Stomach (tissue), 9 donors: ENCODE results near the gene UGT3A2. TPM values are rescaled to one million over a fixed set of nuclear protein-coding genes. Genes with fewer than 3 reads are reported as not detected.
A peak's percentile ranks its signal among the peaks of the same experiment; 100 is the strongest.

Source experiments
- DNase-seq, 2 donors: peaks; one replicate each; pipeline versions ENCODE4 v3.0.0 to v3.0.0-alpha.2; 2013 to 2019
- H3K27ac ChIP-seq, 5 donors: fragments of 200-600 bp in 4 of 5; sonication (generic) in 4 of 5; one replicate each; pipeline ENCODE4 v1.5.1; 2013 to 2019; ENCODE audit warnings: mild to moderate bottlenecking in 1 of 5, moderate library complexity in 1 of 5
- H3K27me3 ChIP-seq, 3 donors: fragments of 200-600 bp; sonication (generic); one replicate each; pipeline ENCODE4 v1.5.1; 2017 to 2019; ENCODE audit warnings: mixed run types in 1 of 3
- H3K36me3 ChIP-seq, 4 donors: fragments of 200-600 bp; sonication (generic); 1 replicate in 3 of 4; 2 replicates in 1 of 4; pipeline ENCODE4 v1.5.1; 2016 to 2019
- H3K4me1 ChIP-seq, 4 donors: fragments of 200-600 bp; sonication (generic); one replicate each; pipeline ENCODE4 v1.5.1; 2016 to 2019
- H3K4me3 ChIP-seq, 4 donors: fragments of 200-600 bp; sonication (generic) in 3 of 4; one replicate each; pipeline ENCODE4 v1.5.1; 2016 to 2019; ENCODE audit warnings: mild to moderate bottlenecking in 1 of 4
- H3K9me3 ChIP-seq, 4 donors: fragments of 200-600 bp; sonication (generic); one replicate each; pipeline ENCODE4 v1.5.1; 2016 to 2019
- CTCF ChIP-seq, 7 experiments: fragments of 450-650 bp in 4 of 7; fragments of 200-600 bp in 3 of 7; sonication (generic) in 3 of 7; IDR thresholded peaks; one replicate each; pipeline ENCODE4 v1.5.1; 2016 to 2019; ENCODE audit warnings: antibody characterized with exemption in 7 of 7, control low read depth in 2 of 7, mild to moderate bottlenecking in 1 of 7
- EP300 ChIP-seq: sonication (generic); formaldehyde crosslinking; IDR thresholded peaks from one replicate; pipeline ENCODE4 v1.6.1; 2017; ENCODE audit warnings: antibody characterized with exemption
- POLR2A ChIP-seq, 4 donors: fragments of 450-650 bp; IDR thresholded peaks; one replicate each; pipeline ENCODE4 v1.6.1; 2016; ENCODE audit warnings: antibody characterized with exemption in 4 of 4, control low read depth in 2 of 4, mild to moderate bottlenecking in 1 of 4, moderate library complexity in 1 of 4
- POLR2AphosphoS5 ChIP-seq, 3 donors: sonication (generic); formaldehyde crosslinking; IDR thresholded peaks; one replicate each; pipeline ENCODE4 v1.6.1; 2016; ENCODE audit warnings: antibody characterized with exemption in 3 of 3
- WGBS, 5 donors: extraction: QIAGEN DNeasy Blood & Tissue Kit in 3 of 5; methylation state at CpG; one replicate each; pipeline versions ENCODE4 v1.1.5 to v1.1.7; 2013 to 2018; 5-methylcytosine and 5-hydroxymethylcytosine counted together
- intact Hi-C: fragments of 100-400 bp; cut with DNase I; formaldehyde crosslinking; loops from one replicate; pipeline ENCODE4 v1.15.1; 2023; ENCODE audit warnings: low total_unique reads
- polyA plus RNA-seq, 3 donors: library from polyadenylated mRNA; stranded (reverse); fragments of 200-250 nt; gene quantifications; one replicate each; pipeline ENCODE4 v1.2.3, GENCODE V29; 2013
- total RNA-seq, 5 donors: library from RNA; depleted of rRNA; stranded (reverse); fragments of >200 nt; gene quantifications; one replicate each; pipeline versions ENCODE4 v1.1.0 to v1.2.3, GENCODE V29; 2014 to 2016
- donor health status: healthy with polysubstance abuse.
- donor health status: Bipolar disorder and iron deficiency.
- donor health status: healthy.

Gene UGT3A2
- total and polyA plus RNA-seq, 8 donors: 2.0 TPM; not detected in 7

GRCh38 chr5:36099748-36100147, 33.1 kb upstream of the UGT3A2 start:
- H3K4me3 ChIP-seq: no peak overlapping the region
- H3K36me3 ChIP-seq: peaks cover 6 to 30% (median 25%) of the 10 kb centered on the region in 4 donors
- whole genome bisulfite sequencing, 5 donors: 88 to 94% (median 94%) methylated on average over 3 of the region's 3 CpGs
- no peak overlapping the region for H3K27ac ChIP-seq
- no peaks in the 10 kb centered on the region for H3K9me3 ChIP-seq
- DNase-seq: no peak
- H3K4me1 ChIP-seq: no peaks in the 10 kb centered on the region
- intact Hi-C loops: no loop called here
- TF ChIP-seq POLR2A (IDR thresholded peaks at IDR 0.05) (no peak), EP300 (no peak), CTCF (IDR thresholded peaks at IDR 0.05) (no peak), POLR2AphosphoS5 (IDR thresholded peaks at IDR 0.05) (no peak)
- H3K27me3 ChIP-seq: no peaks in the 10 kb centered on the region

GRCh38 chr5:36096486-36096885, 29.8 kb upstream of the UGT3A2 start:
- H3K4me1 ChIP-seq: no peaks in the 10 kb centered on the region
- intact Hi-C loops: no loop called here
- peaks cover 0 to 6% (median 0%) of the 10 kb centered on the region in 4 donors for H3K9me3 ChIP-seq
- TF ChIP-seq EP300: no peak
- no peak for TF ChIP-seq POLR2AphosphoS5 (IDR thresholded peaks at IDR 0.05)
- no peak for TF ChIP-seq CTCF (IDR thresholded peaks at IDR 0.05)
- TF ChIP-seq POLR2A (IDR thresholded peaks at IDR 0.05): no peak
- H3K27ac ChIP-seq: no peak overlapping the region
- H3K27me3 ChIP-seq: no peaks in the 10 kb centered on the region
- H3K36me3 ChIP-seq: no peaks in the 10 kb centered on the region
- no peak for DNase-seq
- H3K4me3 ChIP-seq: no peak overlapping the region

DNA sequence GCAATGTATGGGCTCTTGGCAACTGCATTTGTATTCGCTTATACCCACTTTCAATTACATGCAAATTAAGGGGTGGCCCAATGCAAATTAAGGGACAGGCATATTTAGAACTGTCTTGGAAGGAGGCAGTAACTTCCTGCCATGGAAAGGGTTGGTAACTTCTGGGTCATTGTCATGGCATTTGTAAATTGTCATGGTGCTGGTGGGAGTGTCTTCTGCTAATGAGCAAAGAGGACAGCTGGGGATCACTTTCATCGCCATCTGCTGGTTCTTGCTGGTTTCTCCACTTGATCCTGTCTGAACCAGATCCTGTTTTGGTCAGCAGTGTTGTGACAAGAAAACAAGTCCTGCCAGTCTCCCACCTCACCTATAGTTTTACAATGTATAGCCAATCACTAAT, 23.3 kb upstream of the UGT3A2 start:
- DNase-seq: peak in 1 of 2 donors; percentile 32
- peaks cover 0 to 9% (median 4%) of the 10 kb centered on the region in 4 donors for H3K9me3 ChIP-seq
- no peaks in the 10 kb centered on the region for H3K27me3 ChIP-seq
- no peaks in the 10 kb centered on the region for H3K36me3 ChIP-seq
- no peak overlapping the region for H3K4me3 ChIP-seq
- 63 to 74% (median 68%) methylated on average over 2 of the region's 2 CpGs for WGBS, 5 donors
- no peaks in the 10 kb centered on the region for H3K4me1 ChIP-seq
- no peak overlapping the region for H3K27ac ChIP-seq
- intact Hi-C loops: no loop called here
- TF ChIP-seq POLR2A (IDR thresholded peaks at IDR 0.05) (no peak), EP300 (no peak), CTCF (IDR thresholded peaks at IDR 0.05) (no peak), POLR2AphosphoS5 (IDR thresholded peaks at IDR 0.05) (no peak)

DNA sequence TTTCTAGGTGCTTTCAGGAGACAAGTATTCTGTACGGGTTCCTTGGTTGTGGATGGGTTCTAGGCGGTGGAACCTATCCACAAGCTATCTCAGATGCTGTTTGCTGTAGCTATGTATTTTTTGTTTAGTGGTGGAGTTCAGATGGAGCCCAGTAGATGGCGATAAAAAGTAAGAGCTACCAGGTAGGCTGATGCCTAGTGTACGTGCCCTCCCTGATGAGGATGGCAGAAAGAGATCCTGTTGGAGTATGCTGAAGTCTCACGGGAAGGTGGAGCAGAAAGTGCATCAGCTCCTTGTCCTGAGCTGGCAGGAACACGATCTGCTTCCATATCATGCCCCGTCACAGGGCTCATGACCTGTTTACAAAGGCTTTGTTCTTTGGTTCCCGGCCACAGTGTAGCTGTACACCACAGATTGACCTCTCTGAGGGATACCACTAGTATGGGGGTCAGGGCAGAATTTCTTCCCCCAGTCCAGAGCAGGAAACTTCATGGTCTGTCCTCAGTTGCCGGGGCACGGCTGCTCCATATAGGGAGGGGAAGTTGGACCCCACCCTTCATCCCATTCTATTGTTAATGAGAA, 12.6 kb upstream of the UGT3A2 start:
- Histone ChIP-seq H3K4me1 (no peaks in the 10 kb centered on the region), H3K27ac (no peak overlapping the region), H3K4me3 (no peak overlapping the region), H3K27me3 (peaks cover 0 to 5% (median 0%) of the 10 kb centered on the region in 3 donors), H3K9me3 (no peaks in the 10 kb centered on the region), H3K36me3 (no peaks in the 10 kb centered on the region)
- peak in 1 of 2 donors; percentile 78 for DNase-seq
- WGBS, 5 donors: 8 to 15% (median 14%) methylated on average over 10 of the region's 10 CpGs
- TF ChIP-seq EP300 (no peak), CTCF (IDR thresholded peaks at IDR 0.05) (peak in 3 of 7 experiments; percentile 34 to 56 (median 37))
- intact Hi-C loops: no loop called here
